GM15510 (cell line): ENCODE measurements around the gene LAD1.

Source experiments
- POLR2A ChIP-seq: IDR thresholded peaks from 3 replicates; pipeline ENCODE4 v1.6.1; 2011; ENCODE audit warnings: borderline replicate concordance; ENCODE audit not compliant: insufficient read length; ENCODE audit errors: extremely low read depth

Gene LAD1

DNA sequence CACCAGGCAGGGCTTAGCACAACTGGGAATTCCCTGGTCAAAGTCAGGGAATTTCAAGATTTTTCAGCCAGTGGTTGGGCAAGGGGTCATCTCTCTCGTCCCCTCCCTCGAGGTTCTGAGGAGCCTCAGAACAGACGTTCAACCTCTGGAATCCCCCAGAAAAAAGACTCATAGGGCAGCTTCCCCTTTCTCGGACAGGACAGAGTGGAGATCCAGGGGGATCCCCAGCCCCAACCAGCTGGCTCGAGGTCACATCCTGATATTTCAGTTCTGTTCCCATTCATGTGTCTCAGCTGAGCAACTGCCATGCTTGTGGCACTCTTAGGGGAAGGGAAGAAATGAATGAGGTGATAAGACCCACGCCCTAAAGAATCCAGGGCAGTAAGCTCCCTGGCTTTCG lies 4.9 kb upstream of the LAD1 start:
- TF ChIP-seq POLR2A, result no peak

DNA sequence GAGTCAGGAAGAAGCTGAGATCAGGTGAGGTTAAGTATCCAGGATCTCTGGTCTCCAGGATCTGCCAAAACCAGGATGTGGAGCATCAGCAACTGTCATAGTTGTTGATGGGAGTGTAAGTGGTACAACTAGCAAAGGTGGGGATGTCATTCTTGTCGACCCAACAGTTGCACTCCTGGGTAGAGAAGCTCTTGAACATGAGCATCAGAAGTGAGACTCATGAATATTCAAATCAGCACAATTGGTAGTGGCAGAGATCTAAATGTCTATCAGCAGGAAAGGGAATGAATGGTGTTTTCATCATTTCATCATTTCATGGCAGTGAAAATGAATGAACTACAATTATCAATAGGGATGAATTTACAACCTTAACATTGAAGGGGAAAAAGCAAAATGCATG lies 4.2 kb upstream of the LAD1 start:
- no peak for TF ChIP-seq POLR2A

DNA sequence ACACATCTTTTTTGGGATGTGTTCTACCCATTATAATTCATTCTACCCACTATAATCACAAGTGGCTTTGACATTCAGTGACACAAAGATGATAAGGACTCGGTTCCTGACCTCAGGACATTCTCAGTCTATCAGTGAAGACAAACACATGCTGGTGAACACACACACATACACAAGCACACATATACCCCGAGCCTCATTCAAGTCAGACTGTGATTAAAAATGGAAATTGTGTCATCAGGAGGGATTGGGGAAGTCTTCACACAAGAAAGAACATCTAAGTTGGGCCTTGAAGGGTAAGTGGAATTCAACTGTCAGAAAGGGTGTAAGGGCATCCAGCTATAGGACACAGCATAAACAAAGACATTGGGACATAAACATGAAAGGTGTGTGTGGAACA lies 2.6 kb upstream of the LAD1 start:
- TF ChIP-seq POLR2A, result no peak

DNA sequence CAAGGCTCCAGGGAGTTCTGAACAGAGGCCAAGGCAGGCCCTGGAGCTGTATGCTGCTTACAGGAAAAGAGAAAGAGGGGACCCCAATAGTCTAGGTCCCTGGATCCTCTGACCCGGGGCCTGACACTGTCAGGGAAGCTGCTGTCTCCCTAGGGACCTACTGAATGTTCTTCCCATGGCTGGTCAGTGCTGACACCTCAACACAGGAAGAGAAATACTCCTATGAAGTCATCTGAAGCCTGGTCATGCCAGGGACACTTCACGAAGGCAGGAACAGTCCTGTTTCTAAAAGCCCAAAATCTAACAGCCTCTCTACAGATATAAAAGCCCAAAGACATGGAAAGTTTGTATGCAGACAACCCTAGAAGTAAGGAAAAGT lies 1.7 kb upstream of the LAD1 start:
- TF ChIP-seq POLR2A, result no peak

DNA sequence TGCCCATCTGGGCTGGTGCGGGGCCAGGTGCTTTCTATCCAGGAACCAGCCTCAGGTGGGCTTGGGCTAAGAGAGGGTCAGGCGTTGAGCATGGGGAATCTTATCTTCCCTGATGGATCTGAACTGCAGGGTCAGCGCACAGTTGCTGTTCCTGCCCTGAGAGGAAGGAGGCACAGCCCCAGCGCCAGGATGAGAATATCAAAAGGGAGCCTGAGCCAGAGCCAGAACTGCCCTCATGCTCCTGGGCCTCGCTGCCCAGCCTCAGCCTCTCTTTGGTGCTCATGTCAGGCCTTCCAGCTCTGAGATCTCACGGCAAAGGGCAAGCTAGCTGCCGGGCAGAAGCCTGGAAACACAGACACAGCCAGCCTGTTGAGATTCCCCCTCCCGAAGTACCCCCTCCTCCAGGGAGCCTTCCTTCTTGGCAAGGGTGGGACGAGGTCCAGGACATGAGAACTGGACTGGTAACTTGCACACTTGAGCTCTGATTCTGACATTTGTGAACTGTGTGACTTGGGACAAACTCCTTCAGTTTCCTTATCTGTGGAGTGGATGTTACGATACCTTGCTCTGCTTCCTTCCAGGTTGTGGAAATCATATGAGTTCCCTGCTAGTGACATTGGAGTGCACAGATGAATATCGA lies 1.2 kb upstream of the LAD1 start:
- no peak for TF ChIP-seq POLR2A

DNA sequence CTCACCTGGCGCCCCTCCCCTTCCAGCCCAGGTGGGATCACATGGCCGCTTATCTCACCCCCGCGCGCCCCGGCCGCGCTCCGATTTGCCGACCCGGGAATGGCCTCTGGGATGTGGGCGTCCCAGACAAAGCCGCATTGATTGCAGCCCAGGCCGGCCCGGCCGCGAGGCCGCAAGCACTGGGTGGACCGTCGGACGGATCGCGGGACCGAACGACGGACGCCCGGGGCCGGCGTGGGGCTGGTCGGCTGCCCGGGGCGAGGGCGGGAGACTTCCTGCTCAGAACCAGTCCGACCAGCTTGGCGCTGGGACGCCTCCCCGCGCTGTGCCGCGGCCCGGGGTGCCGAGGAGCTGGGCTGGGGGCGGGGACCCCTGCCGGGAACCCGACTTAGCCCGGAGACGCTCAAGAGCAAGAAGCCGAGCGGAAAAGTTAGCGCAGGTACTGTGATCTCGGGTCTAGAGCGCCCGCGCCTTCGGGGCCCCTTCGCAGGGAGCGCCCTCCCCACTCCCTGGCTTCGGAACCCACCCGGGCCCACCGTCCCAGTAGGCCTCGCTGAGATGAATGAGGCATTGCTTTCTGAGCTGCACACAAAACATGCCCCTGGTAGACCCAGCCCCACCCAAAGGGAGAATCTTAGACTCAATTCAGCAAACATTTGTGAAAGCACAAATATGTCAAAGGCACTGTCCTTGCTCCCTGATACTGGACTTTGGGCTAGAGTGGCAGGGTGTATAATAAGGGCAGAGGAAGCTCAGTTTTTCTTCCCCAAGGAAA lies 415 bp upstream of the LAD1 start:
- TF ChIP-seq POLR2A, result no peak

DNA sequence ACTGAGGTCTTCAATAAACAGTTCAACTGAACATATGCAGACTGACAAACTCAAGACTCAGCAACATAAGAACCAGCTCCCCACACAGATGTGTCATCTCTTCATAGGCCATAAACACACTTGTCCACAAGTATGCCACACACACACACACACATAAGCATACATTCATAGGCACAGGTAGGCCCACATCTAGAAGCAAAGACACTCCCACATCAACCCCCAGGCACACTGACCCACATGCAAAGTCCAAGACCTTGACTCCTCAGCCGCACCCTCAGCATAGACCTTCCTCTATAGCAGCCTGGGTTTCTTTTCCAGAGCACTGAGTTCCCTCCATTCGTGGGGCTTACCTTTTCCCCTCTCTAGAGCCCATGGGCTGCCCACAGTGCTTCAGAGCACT lies 1.4 kb downstream of the LAD1 start:
- no peak for TF ChIP-seq POLR2A

DNA sequence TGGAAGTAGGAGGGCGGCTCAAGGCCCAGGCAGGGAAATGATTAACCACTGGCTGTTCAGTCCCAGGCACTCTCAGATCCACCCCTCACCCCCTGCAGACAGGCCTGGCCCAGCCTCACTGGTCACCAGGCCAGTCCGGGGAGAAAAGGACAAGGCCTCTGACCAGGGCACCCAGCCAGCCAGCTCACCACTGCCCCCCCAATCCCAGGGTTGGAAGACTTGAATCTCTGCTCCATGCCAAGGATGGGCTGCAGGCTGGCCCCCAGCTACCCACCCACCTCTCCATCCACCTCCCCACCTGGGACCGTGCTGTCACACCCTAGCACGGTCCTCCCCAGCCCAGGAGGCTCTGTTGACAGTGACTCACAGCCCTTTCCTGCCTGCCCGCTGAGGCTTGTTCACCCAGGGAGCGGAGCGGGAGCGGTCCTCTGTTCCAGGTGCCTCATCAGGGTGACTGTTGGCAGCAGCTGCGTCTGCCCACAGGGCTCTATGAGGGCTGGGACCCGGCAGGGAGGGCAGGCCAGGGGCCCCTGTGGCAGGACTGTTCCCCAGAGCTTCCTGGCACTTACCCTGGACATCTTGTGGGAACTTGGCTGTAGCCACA lies 2.2 kb downstream of the LAD1 start:
- no peak for TF ChIP-seq POLR2A

DNA sequence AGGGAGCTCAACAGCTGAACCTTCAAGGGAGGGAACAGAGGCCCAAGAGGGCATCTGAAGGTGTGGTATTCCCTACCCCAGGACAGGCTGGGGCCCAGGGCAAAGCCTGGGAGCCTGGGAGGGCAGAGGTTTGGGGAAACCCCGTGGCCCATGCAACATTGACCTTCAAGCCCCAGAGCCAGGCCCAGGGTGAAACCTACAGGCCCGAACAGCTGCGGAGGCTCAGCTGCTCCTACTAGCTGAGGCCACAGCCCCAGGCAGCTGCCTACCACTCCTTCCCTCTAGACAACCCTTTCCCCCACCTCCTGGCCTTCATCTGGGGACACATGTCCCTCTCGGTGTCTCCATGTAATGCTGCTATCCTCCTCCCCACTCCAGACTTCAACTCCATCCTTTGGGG lies 3.2 kb downstream of the LAD1 start:
- no peak for TF ChIP-seq POLR2A

DNA sequence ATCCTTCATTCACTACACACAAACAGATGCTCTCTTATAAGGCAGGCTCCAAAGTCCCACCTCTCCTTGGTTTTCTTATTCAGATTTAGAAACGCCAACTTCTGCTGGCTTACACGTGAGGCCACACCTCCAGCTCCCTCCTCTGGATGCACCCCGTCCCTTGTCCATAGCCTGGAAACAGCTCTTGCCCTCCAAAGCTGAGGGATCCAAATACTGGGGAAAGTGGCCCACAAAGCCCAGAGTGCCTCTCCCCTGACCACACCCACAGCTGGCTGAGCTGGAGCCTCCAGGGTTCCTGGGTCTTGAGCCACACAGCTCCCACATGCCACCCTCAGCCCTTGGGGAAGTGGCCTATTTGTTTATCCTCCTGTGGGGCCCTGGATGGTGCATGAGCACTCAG lies 4.5 kb downstream of the LAD1 start:
- no peak for TF ChIP-seq POLR2A

DNA sequence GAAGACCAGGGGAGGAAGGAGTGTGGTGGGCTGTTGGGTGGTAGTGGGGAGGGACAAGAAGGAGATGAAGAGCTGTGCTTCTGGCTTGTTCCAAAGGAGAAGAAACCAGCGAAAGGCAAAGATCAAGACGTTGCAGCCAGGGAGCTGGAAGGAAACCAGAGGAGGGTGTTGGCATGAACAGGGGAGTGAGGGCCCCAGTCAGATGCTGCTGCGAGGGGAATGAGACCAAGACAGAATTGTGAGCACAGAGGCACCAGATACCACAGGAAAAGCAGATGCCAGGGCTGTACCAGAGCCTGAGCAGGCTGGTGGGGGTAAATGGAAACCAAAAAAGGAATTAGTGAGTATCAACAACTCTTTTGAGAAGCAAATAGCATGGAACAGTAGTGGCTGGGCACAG lies 6.0 kb downstream of the LAD1 start:
- no peak for TF ChIP-seq POLR2A

DNA sequence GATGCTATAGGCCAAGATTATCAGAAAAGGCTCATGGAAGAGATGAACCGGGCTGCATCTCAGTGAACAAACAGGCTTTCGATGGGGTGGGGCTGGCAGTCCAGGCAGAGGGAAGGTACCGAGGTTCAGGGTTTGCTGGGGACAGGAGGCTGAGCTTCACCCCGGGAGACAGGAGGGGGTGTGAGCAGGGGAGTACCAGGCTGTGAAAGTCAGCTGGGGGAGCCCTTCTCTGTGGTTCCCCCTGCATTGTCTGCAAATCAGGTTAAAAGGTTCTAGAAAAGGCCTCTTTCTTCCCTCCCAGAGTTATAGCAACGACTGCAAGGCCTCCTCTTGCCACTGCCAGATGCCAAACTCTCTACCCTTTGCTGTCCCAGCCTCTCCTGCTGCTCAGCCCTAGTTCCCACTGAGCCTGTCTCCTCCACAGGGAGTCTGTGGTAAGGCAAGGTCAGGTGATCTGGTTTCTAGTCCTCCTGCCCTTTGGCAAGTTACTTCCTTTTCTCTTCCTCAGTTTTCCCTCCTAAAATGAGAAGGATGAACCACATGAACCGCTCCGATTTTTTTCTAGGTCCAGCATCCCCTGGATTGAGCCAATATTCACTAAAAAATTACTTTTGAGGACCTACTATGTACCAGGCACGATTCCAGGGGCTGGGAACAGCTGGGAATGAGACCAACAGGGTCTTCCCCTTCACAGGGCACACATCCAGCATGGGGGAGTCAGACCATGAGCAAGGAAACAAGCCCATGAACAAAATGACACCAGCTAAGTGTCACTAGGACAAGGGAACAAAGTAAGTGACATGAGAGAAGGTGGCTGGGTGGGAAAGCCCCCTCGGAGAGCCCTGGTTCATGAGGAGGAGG lies 7.2 kb downstream of the LAD1 start:
- TF ChIP-seq POLR2A, result no peak

DNA sequence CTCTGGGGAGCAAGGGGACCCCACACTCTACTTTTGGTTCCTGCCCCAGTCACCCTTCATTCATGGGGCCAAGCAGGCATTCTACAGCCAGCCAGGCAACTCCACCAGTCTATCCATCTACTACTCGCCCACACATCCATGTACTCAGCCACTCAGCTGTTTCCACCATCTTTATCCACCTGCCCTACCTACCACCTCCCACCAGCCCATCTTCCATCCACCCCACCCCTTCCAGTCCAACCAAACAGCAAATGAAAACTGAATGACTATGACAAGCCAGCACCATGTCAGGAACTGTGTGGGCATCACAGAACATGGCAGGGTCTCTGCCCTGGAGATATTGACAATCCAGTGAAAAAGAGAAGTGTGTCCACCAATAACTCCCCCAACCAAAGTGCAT lies 7.9 kb downstream of the LAD1 start:
- TF ChIP-seq POLR2A, result no peak

DNA sequence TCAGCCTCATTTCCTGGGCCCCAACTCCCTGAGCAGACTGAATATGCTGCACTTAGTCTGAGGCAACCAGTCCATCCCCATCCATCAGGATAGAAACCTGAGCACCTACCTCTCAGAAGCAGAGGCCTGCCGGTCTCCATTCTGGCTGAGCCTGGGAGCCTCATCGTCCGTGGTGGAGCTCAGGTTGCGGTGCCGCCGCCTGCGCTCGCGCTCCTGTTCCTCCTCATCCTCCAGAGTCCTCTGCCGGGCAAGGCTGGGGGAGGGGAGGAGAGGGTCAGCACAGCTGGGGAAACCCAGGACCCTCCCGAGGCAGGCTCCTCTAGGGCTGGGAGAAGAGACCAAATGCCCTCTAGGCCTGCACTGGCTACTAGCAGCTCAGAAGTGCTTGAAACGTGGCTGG lies 10.1 kb downstream of the LAD1 start:
- no peak for TF ChIP-seq POLR2A

DNA sequence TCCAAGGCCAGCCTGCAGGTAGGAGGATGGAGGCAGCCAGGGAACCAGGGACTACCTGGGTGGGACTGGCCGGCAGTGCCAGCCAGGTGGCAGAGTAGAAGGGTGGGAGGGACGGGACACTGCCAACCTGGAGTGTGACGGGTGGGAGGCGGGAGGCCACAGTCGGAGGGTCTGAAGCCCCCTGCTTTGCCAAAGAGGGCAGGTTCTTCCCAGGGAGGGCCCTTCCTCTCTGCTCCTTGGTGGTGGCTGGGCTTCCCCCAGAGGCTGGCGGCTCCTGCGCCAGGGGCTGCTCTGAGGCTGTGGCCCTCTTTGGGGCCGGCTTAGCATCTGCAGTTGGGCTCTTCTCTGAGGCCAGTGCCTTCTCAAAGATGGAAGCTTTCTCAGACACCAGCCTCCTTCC lies 12.9 kb downstream of the LAD1 start:
- TF ChIP-seq POLR2A, result no peak
